ENCODE results near the gene NT5C2.
A peak's percentile ranks its signal among the peaks of the same experiment; 100 is the strongest.
"Not testable (repeated sequence)": the region's sequence is repeated elsewhere in the genome, so short reads cannot be mapped to it uniquely, and the experiment has no call there.

Gene NT5C2

GRCh38 chr10:103196516-103196915 lies 3.4 kb upstream of the NT5C2 start:
- Histone ChIP-seq H3K36me3 (no peaks in the 10 kb centered on the region), H3K9me3 (no peaks in the 10 kb centered on the region), H3K27ac (peak overlapping the region in 1 of 2 donors; percentile 45), H3K4me1 (peaks cover 0 to 26% (median 16%) of the 10 kb centered on the region in 4 donors), H3K27me3 (no peaks in the 10 kb centered on the region), H3K4me3 (no peak overlapping the region)
- DNase-seq, result no peak
- TF ChIP-seq CTCF (IDR thresholded peaks at IDR 0.05), result no peak
- intact Hi-C loops (cut with DNase I; ENCODE audit: low total_unique reads), result loop anchor here (10.0 kb wide), 3 partner anchors 48 to 122 kb away; partner anchors contain the start of gene RPEL1

GRCh38 chr10:103193820-103194529 lies 903 bp upstream of the NT5C2 start:
- intact Hi-C loops (cut with DNase I; ENCODE audit: low total_unique reads), result loop anchor here (10.0 kb wide), 3 partner anchors 49 to 119 kb away; partner anchors contain the start of gene RPEL1
- H3K9me3 ChIP-seq, result no peaks in the 10 kb centered on the region
- peaks cover 0 to 50% (median 29%) of the 10 kb centered on the region in 4 donors for H3K4me1 ChIP-seq

GRCh38 chr10:103192451-103193106 lies 493 bp downstream of the NT5C2 start:
- H3K9me3 ChIP-seq, result no peaks in the 10 kb centered on the region
- intact Hi-C loops (cut with DNase I; ENCODE audit: low total_unique reads), result loop anchor here (10.0 kb wide), 3 partner anchors 48 to 118 kb away; partner anchors contain the start of gene RPEL1
- H3K4me1 ChIP-seq, result peaks cover 0 to 60% (median 34%) of the 10 kb centered on the region in 4 donors
- peak overlapping the region; percentile 84 to 88 for H3K4me3 ChIP-seq
- no peak for TF ChIP-seq CTCF (IDR thresholded peaks at IDR 0.05)
- H3K27ac ChIP-seq, result peak overlapping the region; percentile 94 to 99
- DNase-seq, result peak; percentile 85 to 92
- no peaks in the 10 kb centered on the region for H3K36me3 ChIP-seq
- H3K27me3 ChIP-seq, result no peaks in the 10 kb centered on the region

More at GRCh38 chr10:103193820-103194529, 903 bp upstream of the NT5C2 start:
- Histone ChIP-seq H3K36me3 (no peaks in the 10 kb centered on the region), H3K27ac (peak overlapping the region; percentile 94 to 99), H3K27me3 (no peaks in the 10 kb centered on the region), H3K4me3 (peak overlapping the region; percentile 84 to 88)
- TF ChIP-seq CTCF (IDR thresholded peaks at IDR 0.05), result no peak
- DNase-seq, result no peak

- Histone ChIP-seq H3K27me3 (no peaks in the 10 kb centered on the region), H3K36me3 (no peaks in the 10 kb centered on the region), H3K4me3 (peak overlapping the region; percentile 84 to 88), H3K27ac (peak overlapping the region; percentile 94 to 99), H3K9me3 (no peaks in the 10 kb centered on the region), H3K4me1 (peaks cover 0 to 58% (median 32%) of the 10 kb centered on the region in 4 donors)
- intact Hi-C loops (cut with DNase I; ENCODE audit: low total_unique reads), result loop anchor here (10.0 kb wide), 3 partner anchors 47 to 117 kb away; partner anchors contain the start of gene RPEL1
- peak in 1 of 2 donors; percentile 66 for DNase-seq
- TF ChIP-seq CTCF (IDR thresholded peaks at IDR 0.05), result no peak
These were observed 1.0 kb downstream of the NT5C2 start for GRCh38 chr10:103192089-103192450.

- Histone ChIP-seq H3K4me1 (peaks cover 0 to 62% (median 36%) of the 10 kb centered on the region in 4 donors), H3K4me3 (peak overlapping the region; percentile 84 to 88), H3K27ac (peak overlapping the region; percentile 94 to 99)
- not testable (repeated sequence) for H3K9me3 ChIP-seq, H3K27me3 ChIP-seq, DNase-seq, H3K36me3 ChIP-seq
- intact Hi-C loops (cut with DNase I; ENCODE audit: low total_unique reads), result loop anchor here (10.0 kb wide), 3 partner anchors 46 to 116 kb away; partner anchors contain the start of gene RPEL1
These were observed 1.9 kb downstream of the NT5C2 start for GRCh38 chr10:103191198-103191597.

- H3K4me3 ChIP-seq, result peak overlapping the region; percentile 15 to 17
- H3K36me3 ChIP-seq, result no peaks in the 10 kb centered on the region
- H3K9me3 ChIP-seq, result no peaks in the 10 kb centered on the region
- H3K4me1 ChIP-seq, result peaks cover 0 to 78% (median 47%) of the 10 kb centered on the region in 4 donors
- H3K27ac ChIP-seq, result peak overlapping the region; percentile 59 to 60
- no peaks in the 10 kb centered on the region for H3K27me3 ChIP-seq
- DNase-seq, result no peak
- intact Hi-C loops (cut with DNase I; ENCODE audit: low total_unique reads), result no loop called here
- TF ChIP-seq CTCF (IDR thresholded peaks at IDR 0.05), result no peak
These were observed 4.2 kb downstream of the NT5C2 start for GRCh38 chr10:103188853-103189252.

Measured in tibial artery (tissue), 4 donors.